Parathyroid adenoma (tissue), 2 donors: Measurements from ENCODE around the gene LY6G5B.

Source experiments
- H2AFZ ChIP-seq: fragments of 300-600 bp; sonication (generic); one replicate; pipeline ENCODE4 v1.7.0; 2017; ENCODE audit warnings: antibody characterized with exemption, mild to moderate bottlenecking
- H3K27ac ChIP-seq: fragments of 300-600 bp; sonication (generic); one replicate; pipeline ENCODE4 v1.7.0; 2017
- H3K27me3 ChIP-seq: fragments of 300-600 bp; sonication (generic); one replicate; pipeline ENCODE4 v1.7.0; 2017; ENCODE audit warnings: low read length; ENCODE audit not compliant: control insufficient read depth, insufficient read depth
- H3K36me3 ChIP-seq: fragments of 300-600 bp; sonication (generic); one replicate; pipeline ENCODE4 v1.7.0; 2017; ENCODE audit warnings: low read length; ENCODE audit not compliant: control insufficient read depth, insufficient read depth
- H3K4me1 ChIP-seq: fragments of 300-600 bp; sonication (generic); one replicate; pipeline ENCODE4 v1.7.0; 2017; ENCODE audit warnings: control low read depth
- H3K4me2 ChIP-seq: fragments of 300-600 bp; sonication (generic); one replicate; pipeline ENCODE4 v1.7.0; 2017; ENCODE audit warnings: low read length
- H3K4me3 ChIP-seq: fragments of 300-600 bp; sonication (generic); one replicate; pipeline ENCODE4 v1.7.0; 2017; ENCODE audit warnings: low read depth, low read length
- H3K79me2 ChIP-seq: fragments of 300-600 bp; sonication (generic); one replicate; pipeline ENCODE4 v1.7.0; 2017; ENCODE audit warnings: control low read depth
- H3K9ac ChIP-seq: fragments of 300-600 bp; sonication (generic); one replicate; pipeline ENCODE4 v1.7.0; 2017; ENCODE audit warnings: mild to moderate bottlenecking
- H3K9me3 ChIP-seq: fragments of 300-600 bp; sonication (generic); one replicate; pipeline ENCODE4 v1.7.0; 2017; ENCODE audit warnings: low read length; ENCODE audit not compliant: control insufficient read depth
- TF ChIP-seq, protein P1 (sequence below): fragments of 300-600 bp; sonication (generic); IDR thresholded peaks from one replicate; pipeline ENCODE4 v1.7.0; 2017; ENCODE audit warnings: antibody characterized with exemption, mild to moderate bottlenecking
- donor health status: primary hyperparathyroidism.

Gene LY6G5B

DNA sequence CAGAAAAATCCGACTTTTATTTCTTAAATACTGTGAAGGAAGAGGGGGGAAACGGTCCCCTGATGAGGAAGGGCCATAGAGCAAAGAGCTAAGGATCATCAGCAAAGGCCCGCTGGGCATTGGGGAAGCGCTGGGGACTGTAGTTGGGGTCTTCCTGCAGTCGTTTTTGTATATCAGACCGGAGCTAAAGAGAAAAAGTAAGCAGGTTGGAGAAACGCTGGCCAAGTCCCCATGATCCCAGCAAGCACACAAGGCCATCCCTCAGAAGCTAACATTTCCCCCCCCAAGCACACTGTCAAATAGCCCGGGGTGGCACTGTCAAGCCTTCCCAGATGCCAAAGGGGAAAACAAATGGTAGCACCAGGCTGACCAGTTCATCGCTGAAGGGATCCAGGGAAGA, 30.7 kb upstream of the LY6G5B start:
- H3K4me2 ChIP-seq = no peak overlapping the region
- no peaks in the 10 kb centered on the region for H3K36me3 ChIP-seq
- H2AFZ ChIP-seq = no peak overlapping the region
- TF ChIP-seq, protein P1, sequence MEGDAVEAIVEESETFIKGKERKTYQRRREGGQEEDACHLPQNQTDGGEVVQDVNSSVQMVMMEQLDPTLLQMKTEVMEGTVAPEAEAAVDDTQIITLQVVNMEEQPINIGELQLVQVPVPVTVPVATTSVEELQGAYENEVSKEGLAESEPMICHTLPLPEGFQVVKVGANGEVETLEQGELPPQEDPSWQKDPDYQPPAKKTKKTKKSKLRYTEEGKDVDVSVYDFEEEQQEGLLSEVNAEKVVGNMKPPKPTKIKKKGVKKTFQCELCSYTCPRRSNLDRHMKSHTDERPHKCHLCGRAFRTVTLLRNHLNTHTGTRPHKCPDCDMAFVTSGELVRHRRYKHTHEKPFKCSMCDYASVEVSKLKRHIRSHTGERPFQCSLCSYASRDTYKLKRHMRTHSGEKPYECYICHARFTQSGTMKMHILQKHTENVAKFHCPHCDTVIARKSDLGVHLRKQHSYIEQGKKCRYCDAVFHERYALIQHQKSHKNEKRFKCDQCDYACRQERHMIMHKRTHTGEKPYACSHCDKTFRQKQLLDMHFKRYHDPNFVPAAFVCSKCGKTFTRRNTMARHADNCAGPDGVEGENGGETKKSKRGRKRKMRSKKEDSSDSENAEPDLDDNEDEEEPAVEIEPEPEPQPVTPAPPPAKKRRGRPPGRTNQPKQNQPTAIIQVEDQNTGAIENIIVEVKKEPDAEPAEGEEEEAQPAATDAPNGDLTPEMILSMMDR = no peak
- no peaks in the 10 kb centered on the region for H3K27me3 ChIP-seq
- H3K4me1 ChIP-seq = no peaks in the 10 kb centered on the region
- H3K9ac ChIP-seq = no peak overlapping the region
- H3K79me2 ChIP-seq = peaks cover 1% of the 10 kb centered on the region
- no peak overlapping the region for H3K4me3 ChIP-seq
- H3K27ac ChIP-seq = no peak overlapping the region
- H3K9me3 ChIP-seq = no peaks in the 10 kb centered on the region

DNA sequence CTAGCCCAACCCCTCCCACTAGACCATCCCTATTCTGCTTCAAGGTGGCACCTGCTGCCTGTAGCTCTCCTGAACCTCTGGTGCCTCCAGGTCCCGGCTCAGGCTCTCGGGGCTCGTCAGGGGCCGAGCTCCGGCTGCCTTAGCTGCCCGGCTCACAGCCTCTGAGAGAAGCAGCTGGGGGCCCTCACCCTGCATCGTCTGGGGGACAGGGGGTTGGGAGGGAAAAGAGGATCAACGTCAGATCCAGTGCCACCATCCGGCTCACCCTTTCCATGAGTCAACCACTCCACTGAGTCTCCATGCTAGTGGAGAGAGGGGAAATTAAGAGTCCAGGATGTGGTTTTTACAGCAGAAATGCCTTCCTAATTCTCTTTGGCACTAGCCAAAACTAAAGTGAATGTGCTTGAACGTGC, 30.3 kb upstream of the LY6G5B start:
- Histone ChIP-seq H3K36me3 (no peaks in the 10 kb centered on the region), H3K79me2 (no peaks in the 10 kb centered on the region), H3K4me1 (no peaks in the 10 kb centered on the region), H3K27me3 (no peaks in the 10 kb centered on the region), H2AFZ (no peak overlapping the region), H3K9me3 (no peaks in the 10 kb centered on the region), H3K9ac (no peak overlapping the region), H3K4me2 (no peak overlapping the region), H3K27ac (no peak overlapping the region), H3K4me3 (no peak overlapping the region)
- TF ChIP-seq, protein P1 = no peak

DNA sequence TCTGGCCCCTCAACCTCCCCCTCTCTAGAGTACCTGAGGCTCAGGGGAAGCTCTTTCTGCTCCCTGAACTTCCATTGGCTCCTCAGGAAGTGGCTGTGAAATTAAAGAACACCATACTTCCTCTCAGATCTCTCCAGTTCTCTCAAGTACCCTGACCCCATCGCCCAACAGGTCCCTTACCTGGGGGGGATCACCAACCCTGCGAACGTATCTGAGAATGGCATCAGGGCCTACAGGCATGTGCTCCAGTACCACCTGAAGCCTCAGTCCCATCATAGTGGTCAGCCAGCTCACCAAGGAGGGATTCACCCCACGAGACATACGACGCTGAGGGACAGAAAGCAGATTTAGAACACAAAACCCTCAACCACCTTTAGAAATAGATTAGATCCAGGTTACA, 29.2 kb upstream of the LY6G5B start:
- Histone ChIP-seq H3K4me2 (no peak overlapping the region), H3K79me2 (no peaks in the 10 kb centered on the region), H3K9ac (no peak overlapping the region), H3K4me1 (no peaks in the 10 kb centered on the region), H3K4me3 (no peak overlapping the region), H3K27me3 (no peaks in the 10 kb centered on the region), H3K9me3 (no peaks in the 10 kb centered on the region), H2AFZ (no peak overlapping the region), H3K36me3 (no peaks in the 10 kb centered on the region), H3K27ac (no peak overlapping the region)
- TF ChIP-seq, protein P1 = no peak

DNA sequence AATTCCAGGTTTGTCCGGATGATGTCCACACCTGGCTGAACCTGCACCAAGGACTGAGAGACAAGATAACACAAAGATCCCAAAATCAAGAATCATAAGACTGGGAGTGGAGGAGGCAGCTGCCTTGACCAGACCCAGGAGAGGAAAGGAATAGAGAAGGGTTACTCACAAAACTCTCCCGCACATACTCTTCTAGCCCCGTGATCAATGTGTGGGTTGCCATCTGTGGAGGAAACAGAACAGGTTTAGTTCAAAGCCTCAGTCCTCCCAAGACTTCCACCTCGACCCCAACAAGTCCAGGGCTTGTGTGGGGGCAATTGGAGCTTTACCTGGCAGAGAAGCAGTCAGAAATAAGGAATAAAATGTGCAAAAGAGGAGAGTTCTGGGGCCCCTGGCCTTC, 28.4 kb upstream of the LY6G5B start:
- TF ChIP-seq, protein P1 = no peak
- no peak overlapping the region for H2AFZ ChIP-seq
- H3K9ac ChIP-seq = no peak overlapping the region
- H3K4me1 ChIP-seq = no peaks in the 10 kb centered on the region
- no peaks in the 10 kb centered on the region for H3K36me3 ChIP-seq
- no peaks in the 10 kb centered on the region for H3K27me3 ChIP-seq
- no peak overlapping the region for H3K4me3 ChIP-seq
- H3K79me2 ChIP-seq = no peaks in the 10 kb centered on the region
- no peak overlapping the region for H3K4me2 ChIP-seq
- no peak overlapping the region for H3K27ac ChIP-seq
- no peaks in the 10 kb centered on the region for H3K9me3 ChIP-seq

DNA sequence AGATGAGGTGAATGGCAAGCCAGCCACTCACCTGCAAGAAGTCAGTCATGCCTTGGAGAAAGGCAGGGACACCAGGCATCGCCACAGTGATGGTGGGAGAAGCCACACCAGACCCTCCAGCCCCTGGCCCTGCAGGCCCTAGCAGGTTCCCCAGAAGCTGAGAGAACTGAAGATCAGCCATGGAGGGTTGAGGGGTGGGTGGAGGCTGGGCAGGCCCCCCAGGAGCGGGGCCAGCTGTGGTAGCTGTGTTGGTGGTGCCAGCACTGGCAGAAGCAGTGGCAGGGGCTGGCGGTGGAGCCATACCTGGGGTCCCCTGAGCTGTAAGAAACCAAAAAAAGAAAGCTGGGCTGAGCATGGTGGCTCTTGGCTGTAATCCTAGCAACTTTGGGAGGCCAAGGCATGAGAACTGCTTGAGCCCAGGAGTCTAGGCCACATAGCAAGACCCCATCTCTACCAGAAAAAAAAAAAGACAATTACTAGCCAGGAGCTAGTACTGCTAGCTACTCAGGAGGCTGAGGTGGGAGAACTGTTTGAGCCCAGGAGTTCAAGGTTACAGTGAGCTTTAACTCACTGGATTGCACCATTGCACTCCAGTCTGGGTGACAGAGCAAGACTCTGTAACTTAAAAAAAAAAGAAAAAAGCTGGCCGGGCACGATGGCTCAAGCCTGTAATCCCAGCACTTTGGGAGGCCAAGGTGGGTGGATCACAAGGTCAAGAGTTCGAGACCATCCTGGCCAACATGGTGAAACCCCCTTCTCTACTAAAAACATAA, 26.8 kb upstream of the LY6G5B start:
- no peak overlapping the region for H3K27ac ChIP-seq
- H3K27me3 ChIP-seq = no peaks in the 10 kb centered on the region
- H3K4me2 ChIP-seq = no peak overlapping the region
- H3K9me3 ChIP-seq = no peaks in the 10 kb centered on the region
- no peak overlapping the region for H3K9ac ChIP-seq
- no peaks in the 10 kb centered on the region for H3K79me2 ChIP-seq
- H3K36me3 ChIP-seq = no peaks in the 10 kb centered on the region
- H3K4me1 ChIP-seq = no peaks in the 10 kb centered on the region
- no peak overlapping the region for H2AFZ ChIP-seq
- TF ChIP-seq, protein P1 = no peak
- H3K4me3 ChIP-seq = no peak overlapping the region
